ACC112 (cell line): ENCODE measurements around the gene PLD1.

ENCODE experiments used
- H2AFZ ChIP-seq: fragments of 200-600 bp; sonication (generic); one replicate; pipeline ENCODE4 v1.6.0; 2017; ENCODE audit warnings: antibody characterized with exemption, low read length; ENCODE audit not compliant: unreplicated experiment
- H3K27ac ChIP-seq: fragments of 200-600 bp; sonication (generic); 2 replicates; pipeline ENCODE4 v1.5.1; 2014; ENCODE audit warnings: low read depth, mild to moderate bottlenecking, antibody characterized with exemption, low read length, moderate library complexity
- H3K27me3 ChIP-seq: fragments of 200-600 bp; sonication (generic); 2 replicates; pipeline ENCODE4 v1.6.1; 2014; ENCODE audit warnings: mild to moderate bottlenecking, antibody characterized with exemption, low read length, moderate library complexity, mixed read lengths; ENCODE audit not compliant: insufficient read depth
- H3K36me3 ChIP-seq: fragments of 200-600 bp; sonication (generic); 2 replicates; pipeline ENCODE4 v1.6.1; 2016; ENCODE audit warnings: mild to moderate bottlenecking, antibody characterized with exemption, low read length, moderate library complexity, mixed read lengths; ENCODE audit not compliant: insufficient read depth
- H3K4me1 ChIP-seq: fragments of 200-600 bp; sonication (generic); one replicate; pipeline ENCODE4 v1.6.1; 2016; ENCODE audit warnings: low read length, mixed read lengths; ENCODE audit not compliant: insufficient read depth, unreplicated experiment, control insufficient read depth
- H3K4me3 ChIP-seq: fragments of 200-600 bp; sonication (generic); 2 replicates; pipeline ENCODE4 v1.5.1; 2014; ENCODE audit warnings: mild to moderate bottlenecking, low read depth, low read length
- H3K79me2 ChIP-seq: fragments of 200-600 bp; sonication (generic); one replicate; pipeline ENCODE4 v1.6.0; 2016; ENCODE audit warnings: low read length; ENCODE audit not compliant: control insufficient read depth, unreplicated experiment, insufficient read depth

Gene PLD1

DNA sequence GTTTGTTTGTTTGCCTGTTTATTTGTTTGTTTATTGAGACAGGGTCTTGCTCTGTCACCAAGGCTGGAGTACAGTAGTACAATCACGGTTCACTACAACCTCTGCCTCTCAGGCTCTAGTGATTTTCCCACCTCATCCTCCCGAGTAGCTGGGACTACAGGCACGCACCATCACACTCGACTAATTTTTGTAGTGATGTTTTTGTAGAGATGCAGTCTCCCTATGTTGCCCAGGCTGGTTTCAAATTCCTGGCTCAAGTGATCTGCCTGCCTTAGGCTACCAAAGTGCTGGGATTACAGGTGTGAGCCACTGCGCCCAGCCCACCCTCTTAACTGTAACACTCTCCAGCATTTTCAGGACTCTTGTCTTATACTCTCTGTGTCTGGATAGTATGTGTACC lies 26.7 kb downstream of the PLD1 start:
- Histone ChIP-seq H3K4me3 (no peak overlapping the region), H3K27ac (no peak overlapping the region), H2AFZ (no peak overlapping the region), H3K36me3 (no peaks in the 10 kb centered on the region), H3K27me3 (no peaks in the 10 kb centered on the region), H3K4me1 (peaks cover 23% of the 10 kb centered on the region), H3K79me2 (no peaks in the 10 kb centered on the region)

DNA sequence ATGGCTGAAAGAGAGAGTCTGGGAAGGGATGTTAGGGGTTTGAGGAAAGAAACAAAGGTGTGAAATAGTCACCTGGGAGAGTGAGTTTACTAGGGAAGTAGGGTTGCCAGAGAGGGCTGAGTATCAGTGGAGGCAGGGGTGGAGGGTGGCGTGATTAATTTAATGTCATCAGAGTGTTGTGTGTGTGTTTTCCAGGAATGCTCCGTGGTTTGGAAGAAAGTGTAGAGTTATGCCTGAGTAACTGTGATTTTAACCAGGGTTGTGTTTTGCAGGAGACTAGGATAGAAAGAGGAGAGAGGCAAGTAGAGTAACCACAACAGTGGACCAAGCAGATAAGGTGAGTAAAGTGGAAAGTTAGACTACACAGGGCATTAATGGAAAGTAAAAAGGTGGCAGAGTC lies 27.2 kb downstream of the PLD1 start:
- no peak overlapping the region for H3K4me3 ChIP-seq
- peaks cover 18% of the 10 kb centered on the region for H3K4me1 ChIP-seq
- no peaks in the 10 kb centered on the region for H3K79me2 ChIP-seq
- H3K36me3 ChIP-seq: no peaks in the 10 kb centered on the region
- no peak overlapping the region for H2AFZ ChIP-seq
- H3K27me3 ChIP-seq: no peaks in the 10 kb centered on the region
- no peak overlapping the region for H3K27ac ChIP-seq

- Histone ChIP-seq H2AFZ (no peak overlapping the region), H3K4me1 (peaks cover 17% of the 10 kb centered on the region), H3K27me3 (no peaks in the 10 kb centered on the region), H3K36me3 (no peaks in the 10 kb centered on the region), H3K79me2 (no peaks in the 10 kb centered on the region), H3K4me3 (no peak overlapping the region), H3K27ac (no peak overlapping the region)
These were observed 27.7 kb downstream of the PLD1 start for GRCh38 chr3:171782617-171783016.

- H3K79me2 ChIP-seq: no peaks in the 10 kb centered on the region
- H3K27me3 ChIP-seq: no peaks in the 10 kb centered on the region
- H3K4me1 ChIP-seq: peaks cover 18% of the 10 kb centered on the region
- H3K27ac ChIP-seq: peak overlapping the region; percentile 17; the same call in 1 of the 2 replicates
- no peaks in the 10 kb centered on the region for H3K36me3 ChIP-seq
- H3K4me3 ChIP-seq: no peak overlapping the region
- H2AFZ ChIP-seq: no peak overlapping the region
These were observed 28.6 kb downstream of the PLD1 start for GRCh38 chr3:171781711-171782127.

DNA sequence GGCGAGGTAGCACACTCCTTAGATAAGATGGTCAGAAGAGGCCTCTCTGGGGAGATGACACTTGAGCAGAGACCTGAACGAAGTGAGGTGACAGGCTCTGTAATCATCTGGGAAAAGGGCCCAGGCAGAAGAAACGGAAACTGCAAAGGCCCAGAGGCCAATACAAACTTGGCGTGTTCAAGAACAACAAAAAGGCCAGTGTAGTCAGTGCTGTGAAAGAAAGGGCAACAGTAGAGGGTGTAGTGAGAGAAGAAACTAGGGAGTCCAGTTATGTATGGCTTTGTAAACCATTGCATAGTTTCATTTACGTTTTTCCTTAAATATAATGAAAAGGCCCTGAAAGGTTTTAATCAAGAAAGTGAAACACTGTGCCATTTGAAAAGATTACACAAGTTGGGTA lies 31.8 kb downstream of the PLD1 start:
- Histone ChIP-seq H3K79me2 (no peaks in the 10 kb centered on the region), H3K27ac (no peak overlapping the region), H3K4me3 (no peak overlapping the region), H3K4me1 (peaks cover 18% of the 10 kb centered on the region), H3K27me3 (no peaks in the 10 kb centered on the region), H2AFZ (no peak overlapping the region), H3K36me3 (no peaks in the 10 kb centered on the region)

DNA sequence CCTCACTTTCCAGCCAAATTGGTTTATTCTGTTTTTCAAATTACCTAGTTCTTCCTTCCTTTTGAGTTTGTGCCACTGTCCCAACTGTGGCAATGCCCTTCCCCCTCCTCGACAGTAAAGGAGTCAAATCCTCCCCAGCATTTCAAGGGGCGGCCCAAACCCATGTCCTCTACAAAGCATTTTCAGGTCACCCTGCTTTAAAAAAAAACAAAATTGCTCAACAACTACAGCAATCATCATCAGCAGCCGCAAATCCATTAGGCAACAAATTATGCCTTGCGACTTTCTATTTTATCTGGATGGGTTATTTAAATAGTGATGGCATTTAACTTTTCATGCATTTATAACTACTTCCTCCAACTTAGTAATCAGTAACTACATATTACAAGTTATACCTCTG lies 32.7 kb downstream of the PLD1 start:
- no peaks in the 10 kb centered on the region for H3K79me2 ChIP-seq
- no peak overlapping the region for H2AFZ ChIP-seq
- H3K27ac ChIP-seq: no peak overlapping the region
- no peaks in the 10 kb centered on the region for H3K36me3 ChIP-seq
- no peak overlapping the region for H3K4me3 ChIP-seq
- no peaks in the 10 kb centered on the region for H3K27me3 ChIP-seq
- peaks cover 18% of the 10 kb centered on the region for H3K4me1 ChIP-seq

- Histone ChIP-seq H3K79me2 (no peaks in the 10 kb centered on the region), H3K4me1 (peaks cover 19% of the 10 kb centered on the region), H2AFZ (no peak overlapping the region), H3K4me3 (no peak overlapping the region), H3K27ac (no peak overlapping the region), H3K36me3 (no peaks in the 10 kb centered on the region), H3K27me3 (no peaks in the 10 kb centered on the region)
These were observed 33.3 kb downstream of the PLD1 start for GRCh38 chr3:171776839-171777583.

- H2AFZ ChIP-seq: no peak overlapping the region
- no peaks in the 10 kb centered on the region for H3K27me3 ChIP-seq
- H3K4me3 ChIP-seq: no peak overlapping the region
- H3K79me2 ChIP-seq: no peaks in the 10 kb centered on the region
- peaks cover 19% of the 10 kb centered on the region for H3K4me1 ChIP-seq
- H3K36me3 ChIP-seq: no peaks in the 10 kb centered on the region
- no peak overlapping the region for H3K27ac ChIP-seq
These were observed 33.9 kb downstream of the PLD1 start for GRCh38 chr3:171776411-171776810.

DNA sequence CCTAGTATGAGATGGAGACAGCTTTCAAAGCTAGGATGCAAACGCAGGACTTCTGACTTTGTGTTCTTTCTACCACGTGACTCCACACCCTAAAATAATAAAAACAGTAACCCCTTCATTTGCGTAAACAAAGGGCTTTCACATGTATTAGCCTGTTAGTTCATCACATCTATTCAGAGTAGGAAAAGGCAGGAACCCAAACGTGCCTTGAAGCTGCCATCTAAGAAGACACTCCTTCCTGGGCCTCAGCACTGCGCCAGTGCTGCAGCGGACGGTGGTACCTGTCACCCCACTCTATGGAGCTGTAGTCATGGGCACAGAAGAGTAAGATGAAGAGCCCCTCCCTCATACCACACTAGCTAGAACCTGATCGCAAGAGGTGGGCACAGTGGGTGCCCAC lies 34.3 kb downstream of the PLD1 start:
- Histone ChIP-seq H3K4me3 (no peak overlapping the region), H3K4me1 (peaks cover 20% of the 10 kb centered on the region), H2AFZ (no peak overlapping the region)

DNA sequence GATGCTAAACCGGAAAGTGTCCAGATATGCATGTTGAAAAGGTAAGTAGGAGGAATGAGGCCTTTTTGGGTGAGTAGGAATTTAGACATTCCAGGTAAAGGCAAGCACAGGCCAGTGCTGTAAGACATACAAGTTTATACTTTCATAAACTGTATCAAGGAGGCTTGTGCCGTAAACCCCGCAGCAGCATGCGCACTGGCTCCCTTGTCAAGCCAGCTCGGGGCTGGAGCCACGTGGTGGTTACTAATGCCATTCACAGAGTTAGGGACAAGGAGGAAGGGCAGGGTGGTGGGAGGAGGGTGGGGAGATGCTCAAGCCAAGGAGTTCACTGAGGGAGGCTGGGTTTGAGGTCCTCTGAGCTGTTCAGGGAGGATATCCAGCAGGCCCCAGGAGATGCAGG lies 35.8 kb downstream of the PLD1 start:
- no peak overlapping the region for H2AFZ ChIP-seq
- no peak overlapping the region for H3K27ac ChIP-seq

More for the DNA sequence above, 34.3 kb downstream of the PLD1 start:
- Histone ChIP-seq H3K27me3 (no peaks in the 10 kb centered on the region), H3K27ac (no peak overlapping the region), H3K79me2 (no peaks in the 10 kb centered on the region), H3K36me3 (no peaks in the 10 kb centered on the region)

GRCh38 chr3:171772427-171773056 lies 37.7 kb downstream of the PLD1 start:
- peaks cover 5% of the 10 kb centered on the region for H3K79me2 ChIP-seq
- peak overlapping the region; percentile 11; the same call in 1 of the 2 replicates for H3K27ac ChIP-seq

More for the DNA sequence above, 35.8 kb downstream of the PLD1 start:
- Histone ChIP-seq H3K79me2 (peaks cover 3% of the 10 kb centered on the region), H3K4me1 (peaks cover 27% of the 10 kb centered on the region), H3K27me3 (no peaks in the 10 kb centered on the region), H3K4me3 (no peak overlapping the region), H3K36me3 (no peaks in the 10 kb centered on the region)

More at GRCh38 chr3:171772427-171773056, 37.7 kb downstream of the PLD1 start:
- Histone ChIP-seq H2AFZ (no peak overlapping the region), H3K4me3 (0 out of 2 replicates have a peak overlapping the region, but pooled peaks have one; percentile 26), H3K4me1 (peaks cover 40% of the 10 kb centered on the region), H3K36me3 (no peaks in the 10 kb centered on the region), H3K27me3 (no peaks in the 10 kb centered on the region)
